Parathyroid adenoma (tissue), 2 donors: ENCODE results near the gene MAPT.

Experiments
- H2AFZ ChIP-seq: fragments of 300-600 bp; sonication (generic); one replicate; pipeline ENCODE4 v1.7.0; 2017; ENCODE audit warnings: antibody characterized with exemption, mild to moderate bottlenecking
- H3K27ac ChIP-seq: fragments of 300-600 bp; sonication (generic); one replicate; pipeline ENCODE4 v1.7.0; 2017
- H3K27me3 ChIP-seq: fragments of 300-600 bp; sonication (generic); one replicate; pipeline ENCODE4 v1.7.0; 2017; ENCODE audit warnings: low read length; ENCODE audit not compliant: control insufficient read depth, insufficient read depth
- H3K36me3 ChIP-seq: fragments of 300-600 bp; sonication (generic); one replicate; pipeline ENCODE4 v1.7.0; 2017; ENCODE audit warnings: low read length; ENCODE audit not compliant: control insufficient read depth, insufficient read depth
- H3K4me1 ChIP-seq: fragments of 300-600 bp; sonication (generic); one replicate; pipeline ENCODE4 v1.7.0; 2017; ENCODE audit warnings: control low read depth
- H3K4me2 ChIP-seq: fragments of 300-600 bp; sonication (generic); one replicate; pipeline ENCODE4 v1.7.0; 2017; ENCODE audit warnings: low read length
- H3K4me3 ChIP-seq: fragments of 300-600 bp; sonication (generic); one replicate; pipeline ENCODE4 v1.7.0; 2017; ENCODE audit warnings: low read depth, low read length
- H3K79me2 ChIP-seq: fragments of 300-600 bp; sonication (generic); one replicate; pipeline ENCODE4 v1.7.0; 2017; ENCODE audit warnings: control low read depth
- H3K9ac ChIP-seq: fragments of 300-600 bp; sonication (generic); one replicate; pipeline ENCODE4 v1.7.0; 2017; ENCODE audit warnings: mild to moderate bottlenecking
- H3K9me3 ChIP-seq: fragments of 300-600 bp; sonication (generic); one replicate; pipeline ENCODE4 v1.7.0; 2017; ENCODE audit warnings: low read length; ENCODE audit not compliant: control insufficient read depth
- TF ChIP-seq, protein P1 (sequence below): fragments of 300-600 bp; sonication (generic); IDR thresholded peaks from one replicate; pipeline ENCODE4 v1.7.0; 2017; ENCODE audit warnings: antibody characterized with exemption, mild to moderate bottlenecking
- donor health status: primary hyperparathyroidism.

The MAPT gene

GRCh38 chr17:46031920-46032319 lies 137.6 kb downstream of the MAPT start:
- Histone ChIP-seq H3K27ac (no peak overlapping the region), H3K9me3 (no peaks in the 10 kb centered on the region), H3K4me3 (no peak overlapping the region), H3K27me3 (no peaks in the 10 kb centered on the region), H3K36me3 (no peaks in the 10 kb centered on the region), H3K4me2 (no peak overlapping the region), H3K9ac (no peak overlapping the region), H2AFZ (no peak overlapping the region), H3K79me2 (no peaks in the 10 kb centered on the region), H3K4me1 (peaks cover 6% of the 10 kb centered on the region)
- TF ChIP-seq, protein P1, sequence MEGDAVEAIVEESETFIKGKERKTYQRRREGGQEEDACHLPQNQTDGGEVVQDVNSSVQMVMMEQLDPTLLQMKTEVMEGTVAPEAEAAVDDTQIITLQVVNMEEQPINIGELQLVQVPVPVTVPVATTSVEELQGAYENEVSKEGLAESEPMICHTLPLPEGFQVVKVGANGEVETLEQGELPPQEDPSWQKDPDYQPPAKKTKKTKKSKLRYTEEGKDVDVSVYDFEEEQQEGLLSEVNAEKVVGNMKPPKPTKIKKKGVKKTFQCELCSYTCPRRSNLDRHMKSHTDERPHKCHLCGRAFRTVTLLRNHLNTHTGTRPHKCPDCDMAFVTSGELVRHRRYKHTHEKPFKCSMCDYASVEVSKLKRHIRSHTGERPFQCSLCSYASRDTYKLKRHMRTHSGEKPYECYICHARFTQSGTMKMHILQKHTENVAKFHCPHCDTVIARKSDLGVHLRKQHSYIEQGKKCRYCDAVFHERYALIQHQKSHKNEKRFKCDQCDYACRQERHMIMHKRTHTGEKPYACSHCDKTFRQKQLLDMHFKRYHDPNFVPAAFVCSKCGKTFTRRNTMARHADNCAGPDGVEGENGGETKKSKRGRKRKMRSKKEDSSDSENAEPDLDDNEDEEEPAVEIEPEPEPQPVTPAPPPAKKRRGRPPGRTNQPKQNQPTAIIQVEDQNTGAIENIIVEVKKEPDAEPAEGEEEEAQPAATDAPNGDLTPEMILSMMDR: no peak

DNA sequence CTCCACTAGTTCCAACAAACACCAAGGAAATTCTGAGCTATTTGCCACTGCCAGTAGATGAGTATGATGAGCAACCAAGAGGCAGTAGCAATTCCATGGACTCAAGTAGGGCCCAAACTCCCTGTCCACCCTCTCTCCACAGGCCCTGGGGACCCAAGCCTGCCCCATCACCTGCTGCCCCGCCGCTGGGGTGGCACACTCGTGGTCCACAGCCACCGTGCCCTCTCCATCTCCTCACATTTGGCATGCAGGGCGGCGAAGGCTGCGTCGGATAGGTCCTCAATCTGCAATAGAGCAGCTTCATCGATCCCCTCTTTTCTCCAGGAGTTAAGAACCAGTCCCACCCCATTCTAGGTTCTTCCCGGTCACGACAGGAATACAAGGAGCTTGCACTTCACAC lies 138.6 kb downstream of the MAPT start:
- H3K36me3 ChIP-seq: no peaks in the 10 kb centered on the region
- H3K4me1 ChIP-seq: peaks cover 6% of the 10 kb centered on the region
- no peak overlapping the region for H3K9ac ChIP-seq
- H3K4me2 ChIP-seq: no peak overlapping the region
- no peaks in the 10 kb centered on the region for H3K27me3 ChIP-seq
- TF ChIP-seq, protein P1: no peak
- H3K9me3 ChIP-seq: no peaks in the 10 kb centered on the region
- H3K79me2 ChIP-seq: no peaks in the 10 kb centered on the region
- no peak overlapping the region for H3K4me3 ChIP-seq
- no peak overlapping the region for H3K27ac ChIP-seq
- H2AFZ ChIP-seq: no peak overlapping the region

- Histone ChIP-seq H3K27ac (no peak overlapping the region), H3K4me1 (peaks cover 6% of the 10 kb centered on the region), H3K4me2 (no peak overlapping the region), H2AFZ (no peak overlapping the region), H3K27me3 (no peaks in the 10 kb centered on the region), H3K79me2 (no peaks in the 10 kb centered on the region), H3K9ac (no peak overlapping the region), H3K9me3 (no peaks in the 10 kb centered on the region), H3K4me3 (no peak overlapping the region), H3K36me3 (no peaks in the 10 kb centered on the region)
- TF ChIP-seq, protein P1: no peak
Observed at GRCh38 chr17:46033392-46033791, 139.0 kb downstream of the MAPT start.

- TF ChIP-seq, protein P1: no peak
Observed at GRCh38 chr17:46035112-46035818, 140.9 kb downstream of the MAPT start.

DNA sequence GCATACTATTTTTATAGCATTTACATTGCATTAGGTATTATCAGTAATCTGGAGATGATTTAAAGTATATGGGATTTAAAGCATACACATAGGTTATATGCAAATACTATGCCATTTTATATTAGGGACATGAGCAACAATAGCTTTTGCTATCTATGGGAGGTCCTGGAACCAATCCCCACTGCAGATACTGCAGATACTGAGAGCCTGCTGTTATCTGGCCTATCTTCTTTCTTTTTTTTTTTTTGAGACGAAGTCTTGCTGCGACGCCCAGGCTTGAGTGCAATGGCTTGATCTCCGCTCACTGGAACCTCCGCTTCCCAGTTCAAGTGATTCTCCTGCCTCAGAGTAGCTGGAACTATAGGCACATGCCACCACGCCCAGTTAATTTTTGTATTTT lies 142.1 kb downstream of the MAPT start:
- Histone ChIP-seq H3K4me2 (no peak overlapping the region), H3K27ac (no peak overlapping the region), H3K36me3 (no peaks in the 10 kb centered on the region), H3K4me1 (no peaks in the 10 kb centered on the region), H3K27me3 (no peaks in the 10 kb centered on the region), H2AFZ (no peak overlapping the region), H3K4me3 (no peak overlapping the region), H3K9me3 (no peaks in the 10 kb centered on the region), H3K79me2 (peaks cover 3% of the 10 kb centered on the region), H3K9ac (no peak overlapping the region)
- TF ChIP-seq, protein P1: no peak

More at GRCh38 chr17:46035112-46035818, 140.9 kb downstream of the MAPT start:
- Histone ChIP-seq H3K27me3 (no peaks in the 10 kb centered on the region), H3K4me2 (no peak overlapping the region), H3K4me3 (no peak overlapping the region), H2AFZ (no peak overlapping the region), H3K9me3 (no peaks in the 10 kb centered on the region), H3K79me2 (peaks cover 3% of the 10 kb centered on the region), H3K36me3 (no peaks in the 10 kb centered on the region), H3K9ac (no peak overlapping the region), H3K4me1 (no peaks in the 10 kb centered on the region), H3K27ac (no peak overlapping the region)
